GM21619 (cell line): ENCODE measurements around the gene KLHL6.
"Not testable (repeated sequence)": the region's sequence is repeated elsewhere in the genome, so short reads cannot be mapped to it uniquely, and the experiment has no call there.

ENCODE experiments used
- ATAC-seq: cut with Tn5 transposase; IDR thresholded peaks from one replicate; pipeline ENCODE4 v1.9.1; 2021; ENCODE audit not compliant: unreplicated experiment

Gene KLHL6

GRCh38 chr3:183488343-183488742 lies 67.2 kb downstream of the KLHL6 start:
- no peak for ATAC-seq

GRCh38 chr3:183487896-183488295 lies 67.6 kb downstream of the KLHL6 start:
- no peak for ATAC-seq

- ATAC-seq: no peak
Measured at GRCh38 chr3:183487016-183487415, 68.5 kb downstream of the KLHL6 start.

- ATAC-seq: no peak
Measured at GRCh38 chr3:183486472-183486871, 69.0 kb downstream of the KLHL6 start.

- ATAC-seq: no peak
Measured at GRCh38 chr3:183485585-183485984, 69.9 kb downstream of the KLHL6 start.

- no peak for ATAC-seq
Measured at GRCh38 chr3:183485093-183485492, 70.4 kb downstream of the KLHL6 start.

- ATAC-seq: no peak
Measured at GRCh38 chr3:183484431-183485075, 71.0 kb downstream of the KLHL6 start.

- no peak for ATAC-seq
Measured at GRCh38 chr3:183481582-183481981, 73.9 kb downstream of the KLHL6 start.

GRCh38 chr3:183478501-183478900 lies 77.0 kb downstream of the KLHL6 start:
- ATAC-seq: no peak

GRCh38 chr3:183477801-183478456 lies 77.6 kb downstream of the KLHL6 start:
- ATAC-seq: no peak

GRCh38 chr3:183475764-183476162 lies 79.7 kb downstream of the KLHL6 start:
- not testable (repeated sequence) for ATAC-seq

GRCh38 chr3:183475016-183475763 lies 80.3 kb downstream of the KLHL6 start:
- ATAC-seq: no peak

GRCh38 chr3:183473969-183474368 lies 81.5 kb downstream of the KLHL6 start:
- ATAC-seq: no peak

- no peak for ATAC-seq
Measured at GRCh38 chr3:183472155-183472554, 83.4 kb downstream of the KLHL6 start.

- no peak for ATAC-seq
Measured at GRCh38 chr3:183468424-183468823, 87.1 kb downstream of the KLHL6 start.

- ATAC-seq: no peak
Measured at GRCh38 chr3:183466575-183466974, 88.9 kb downstream of the KLHL6 start.

- ATAC-seq: not testable (repeated sequence)
Measured at GRCh38 chr3:183465710-183466109, 89.8 kb downstream of the KLHL6 start.

GRCh38 chr3:183464480-183464879 lies 91.0 kb downstream of the KLHL6 start:
- no peak for ATAC-seq

GRCh38 chr3:183460081-183461055 lies 95.1 kb downstream of the KLHL6 start:
- ATAC-seq: no peak

- ATAC-seq: no peak
Measured at GRCh38 chr3:183455089-183455488, 100.4 kb downstream of the KLHL6 start.

- no peak for ATAC-seq
Measured at GRCh38 chr3:183454064-183454463, 101.4 kb downstream of the KLHL6 start.
